NCI-H69 (cell line): ENCODE data around the gene CTRL.
"Not testable (repeated sequence)": the region's sequence is repeated elsewhere in the genome, so short reads cannot be mapped to it uniquely, and the experiment has no call there.

ENCODE experiments used
- DNase-seq: peaks from one replicate; lab custom pipeline; 2025; lab: John Stamatoyannopoulos, UW

The CTRL gene

DNA sequence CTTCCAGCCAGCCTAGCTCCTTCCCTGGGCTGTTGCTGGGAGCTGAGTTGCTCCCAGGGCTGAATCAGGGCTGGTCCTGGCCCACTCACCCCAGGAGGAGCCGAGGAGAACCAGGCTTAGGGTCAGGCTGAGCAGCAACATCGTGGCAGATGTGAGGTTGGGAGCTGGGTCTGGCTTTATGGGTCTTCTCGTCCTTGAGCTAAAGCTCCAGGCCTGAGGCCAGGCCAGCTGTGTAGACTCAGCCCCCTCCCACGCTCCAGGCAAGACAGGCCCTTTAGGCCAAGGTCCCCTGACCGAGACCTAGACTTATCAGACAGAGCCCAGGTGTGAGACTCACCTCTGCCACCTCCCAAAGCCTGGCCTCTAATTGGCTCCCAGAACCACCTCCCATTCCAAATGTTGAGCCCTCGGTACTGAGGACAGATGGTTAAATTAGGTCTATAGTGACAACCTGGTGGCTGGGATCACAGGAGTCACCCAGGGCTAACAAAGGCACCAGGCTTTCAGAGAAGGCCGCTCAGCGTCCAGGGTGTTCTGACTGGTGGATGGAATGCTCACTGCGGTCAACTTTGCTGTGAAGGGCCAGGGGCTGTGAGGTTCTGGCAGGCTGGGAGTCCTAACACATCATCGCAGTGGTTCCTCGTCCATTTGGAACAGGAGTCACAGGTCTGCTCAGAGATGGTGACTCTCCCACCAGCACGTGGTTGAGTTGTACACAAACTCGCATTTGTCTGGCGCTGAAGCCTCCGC, at the start of gene CTRL:
Gene CTRL, minus strand, starts transcription at position 151 of the 750 bp plus-strand sequence. Its CDS starts 10 bp downstream, at position 141.
- no peak for DNase-seq

DNA sequence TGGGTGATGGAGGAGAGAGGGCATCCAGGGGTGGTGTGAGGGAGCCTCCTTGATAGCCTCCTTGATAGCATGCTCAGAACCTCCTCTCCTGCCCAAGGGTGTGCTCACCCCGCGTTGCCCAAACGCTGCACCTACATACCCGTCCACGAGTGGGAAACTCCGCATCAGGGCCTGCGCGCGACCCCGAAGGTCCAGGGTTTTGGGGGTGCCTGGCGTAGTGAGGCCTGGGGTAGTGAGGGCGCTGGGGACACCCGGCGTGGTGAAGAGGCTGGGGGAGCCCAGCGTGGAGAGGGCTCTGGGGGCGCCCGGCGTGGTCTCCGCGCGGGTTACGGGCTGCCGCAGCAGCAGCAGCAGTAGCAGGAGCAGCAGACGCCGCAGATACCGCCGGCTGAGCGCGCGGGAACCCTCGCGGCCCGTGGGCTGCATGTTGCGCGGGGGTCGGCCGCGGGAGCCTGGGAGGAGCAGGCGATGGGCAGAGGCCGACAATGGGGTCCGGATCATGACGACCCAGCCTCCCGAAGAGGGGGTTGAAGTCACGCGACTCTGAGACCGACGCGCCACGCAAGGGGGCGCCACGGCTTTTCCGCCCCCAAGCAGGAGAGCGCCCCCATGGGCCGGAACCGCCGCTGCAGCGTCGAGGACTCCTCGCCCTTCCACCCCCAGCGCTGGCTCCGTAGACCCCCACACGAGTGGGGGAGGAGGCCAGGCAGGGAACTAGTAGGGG, 48.5 kb upstream of the CTRL start, which contains the start of gene DPEP3:
Gene DPEP3, minus strand, starts transcription at position 545 of the 724 bp plus-strand sequence. Its CDS starts 119 bp downstream, at position 426.
- DNase-seq = no peak

DNA sequence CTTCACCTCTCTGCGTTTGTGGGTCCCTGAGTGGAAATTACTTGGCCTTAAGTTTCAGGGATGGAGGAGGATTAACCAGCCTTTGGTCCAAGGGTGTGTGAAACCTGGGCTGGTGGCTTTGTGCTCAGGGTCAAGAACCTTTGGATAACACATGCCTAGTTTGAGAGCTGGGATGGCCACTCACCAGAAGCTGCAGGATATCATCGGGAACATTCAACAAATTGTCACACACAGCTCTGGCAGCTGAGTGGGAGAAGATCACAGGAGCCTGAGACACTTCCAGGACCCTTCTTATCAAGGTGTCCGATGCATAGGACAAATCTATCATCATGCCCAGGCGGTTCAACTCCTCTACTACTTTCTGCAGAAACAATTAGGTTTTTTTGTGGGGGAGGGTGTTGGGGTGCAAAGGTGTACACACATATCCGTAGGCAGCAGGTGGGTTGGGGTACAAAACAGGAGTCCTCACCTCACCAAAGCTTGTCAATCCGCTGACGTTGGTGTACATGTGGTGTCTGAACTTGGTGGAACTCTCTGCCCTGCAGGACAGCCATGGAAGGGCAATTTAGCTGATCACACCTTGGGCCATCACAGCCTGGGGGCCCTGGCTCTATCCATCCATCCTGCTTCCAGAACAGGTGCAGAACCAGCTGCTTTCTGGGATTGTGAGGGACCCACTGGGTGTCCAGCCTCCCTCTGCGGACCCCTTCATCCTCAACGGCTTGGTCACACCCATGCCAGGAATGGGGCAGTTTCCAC, 46.0 kb upstream of the CTRL start:
- DNase-seq = no peak

DNA sequence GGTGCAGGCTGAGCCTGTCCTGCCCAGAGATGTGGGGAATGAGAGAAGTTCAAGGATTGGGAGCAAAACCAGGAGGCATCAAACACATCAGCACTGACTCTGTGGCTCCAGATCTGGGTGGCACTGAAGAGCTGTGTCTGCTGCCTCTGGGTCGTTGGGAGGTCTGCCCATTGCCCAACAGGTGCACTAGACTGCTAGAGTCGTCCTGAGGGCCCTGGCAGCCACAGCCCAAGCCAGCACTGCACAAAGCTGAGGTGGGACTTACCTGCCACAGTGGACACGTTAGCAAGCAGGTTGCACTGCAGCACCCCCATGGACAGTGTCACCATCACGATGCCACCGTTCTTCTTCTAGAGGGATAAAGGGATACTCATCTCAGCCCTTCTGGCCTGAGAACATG, 45.3 kb upstream of the CTRL start:
- no peak for DNase-seq

DNA sequence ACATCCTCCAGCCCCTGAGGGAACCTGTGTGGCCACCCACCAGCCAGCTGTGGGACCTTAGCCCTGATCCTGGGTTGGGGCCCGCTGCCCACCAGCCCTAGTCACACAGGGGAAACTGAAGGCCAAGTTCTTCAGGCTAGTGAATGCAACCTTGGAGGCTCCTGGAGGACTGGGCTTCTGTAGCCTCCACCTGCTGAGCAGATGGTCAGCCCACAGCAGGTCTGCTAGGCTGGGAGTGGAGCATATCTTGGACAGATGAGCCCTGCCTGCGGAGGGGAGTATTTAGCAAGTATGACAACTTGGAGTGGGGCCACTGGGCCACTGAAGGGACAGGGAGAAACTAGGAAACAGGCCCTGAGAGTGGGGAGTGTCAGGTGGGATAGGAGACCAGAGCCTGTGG, 44.5 kb upstream of the CTRL start:
- no peak for DNase-seq

DNA sequence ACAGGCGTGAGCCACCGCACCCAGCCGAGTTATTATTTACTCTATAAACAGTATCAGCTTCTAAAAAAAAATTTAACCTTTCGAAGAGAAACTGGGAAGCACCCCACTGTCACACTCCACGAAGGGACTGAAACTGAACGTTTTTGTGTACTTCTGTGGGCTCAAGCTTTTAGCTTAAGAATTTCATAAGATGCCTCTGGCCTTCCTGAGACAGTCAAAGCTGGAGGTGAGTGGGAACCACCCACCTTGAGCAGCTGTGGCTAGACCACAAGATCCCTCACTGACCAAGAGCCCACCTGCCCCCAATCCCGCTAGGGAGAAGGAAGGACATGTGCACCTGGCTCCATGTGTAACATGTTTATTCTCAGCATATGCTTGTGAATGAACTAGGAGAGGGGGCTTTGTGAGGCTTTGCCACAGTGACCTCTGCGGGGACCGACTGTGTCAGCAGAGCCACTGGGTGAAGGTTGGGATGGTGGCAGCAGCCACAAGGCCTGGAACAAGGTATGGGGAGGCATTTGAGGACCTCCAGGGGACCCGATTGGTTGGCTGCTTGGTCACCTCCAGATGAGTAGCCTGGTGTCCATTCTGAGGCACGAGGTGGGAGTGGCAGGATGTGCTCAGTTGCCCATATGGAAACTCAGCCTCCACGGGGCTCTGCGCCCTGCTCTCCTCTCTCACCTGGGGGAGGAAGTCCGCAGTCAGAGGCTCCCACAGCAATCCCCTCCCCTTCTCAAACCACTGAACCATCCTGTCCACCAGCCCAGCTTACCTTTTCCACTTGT, 43.9 kb upstream of the CTRL start:
- DNase-seq = no peak

DNA sequence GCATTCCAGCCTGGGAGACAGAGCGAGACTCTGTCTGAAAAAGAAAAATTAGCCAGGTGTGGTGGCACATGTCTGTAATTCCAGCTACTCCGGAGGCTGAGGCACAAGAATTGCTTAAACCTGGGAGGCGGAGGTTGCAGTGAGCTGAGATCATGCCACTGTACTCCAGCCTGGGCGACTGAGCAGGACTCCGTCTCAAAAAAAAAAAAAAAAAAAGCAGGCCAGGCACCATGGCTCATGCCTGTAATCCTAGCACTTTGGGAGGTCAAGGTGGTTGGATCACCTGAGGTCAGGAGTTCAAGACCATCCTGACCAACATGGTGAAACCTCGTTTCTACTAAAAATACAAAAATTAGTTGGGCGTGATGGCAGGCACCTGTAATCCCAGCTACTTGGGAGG, 40.6 kb upstream of the CTRL start:
- DNase-seq = not testable (repeated sequence)

DNA sequence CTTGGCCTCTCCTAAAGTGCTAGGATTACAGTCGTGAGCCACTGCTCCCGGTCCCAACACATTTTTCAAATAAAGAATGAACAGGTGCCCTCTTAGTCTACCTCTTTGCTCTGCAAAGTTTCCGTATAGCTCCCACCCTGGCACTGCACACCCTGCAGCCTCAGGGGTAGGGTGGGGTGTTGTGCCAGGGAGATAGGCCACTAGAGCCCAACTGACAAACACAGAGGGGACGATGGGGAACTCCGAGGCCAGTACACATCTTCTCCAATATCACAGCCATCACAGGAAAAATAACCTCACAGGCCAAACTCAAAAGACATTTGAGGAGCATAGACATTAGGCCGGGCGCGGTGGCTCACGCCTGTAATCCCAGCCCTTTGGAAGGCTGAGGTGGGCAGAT, 39.4 kb upstream of the CTRL start:
- DNase-seq = no peak

DNA sequence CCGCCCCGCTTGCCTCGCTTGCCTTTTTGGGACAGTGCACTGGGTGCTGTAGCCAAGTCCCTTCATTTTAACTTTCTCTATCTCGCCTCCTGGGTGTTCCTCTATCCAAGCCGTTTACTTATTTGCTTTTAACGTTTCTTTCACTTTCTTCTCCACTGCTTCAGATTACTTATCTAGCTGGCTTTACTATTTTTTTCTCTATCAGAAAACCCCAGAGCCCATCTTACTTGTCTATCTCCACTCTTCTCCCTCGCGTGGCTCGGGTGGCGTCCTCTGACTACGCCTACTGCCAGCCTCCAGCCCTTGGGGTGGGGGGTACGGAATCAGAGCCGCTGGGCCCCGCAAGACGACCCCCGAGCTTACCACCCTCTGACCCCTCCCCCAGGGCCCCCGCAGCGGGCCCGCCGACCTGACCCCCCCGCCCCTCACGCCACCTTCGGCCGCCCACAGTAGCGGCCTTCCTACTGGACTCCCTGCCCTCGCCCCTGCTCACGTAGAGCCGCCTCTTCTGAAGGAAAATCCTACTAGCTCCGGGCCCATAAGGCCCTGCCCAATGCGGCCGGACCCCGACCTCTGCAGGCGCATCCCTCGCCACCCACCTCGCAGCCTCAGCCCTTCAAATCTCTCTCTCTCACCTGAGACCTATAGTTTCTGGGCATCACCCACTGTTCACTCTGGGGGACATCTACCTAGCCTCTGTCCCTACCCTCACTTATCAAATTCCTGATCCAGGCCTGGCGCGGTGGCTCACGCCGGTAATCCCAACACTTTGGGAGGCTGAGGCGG, 37.8 kb upstream of the CTRL start:
- DNase-seq = no peak

DNA sequence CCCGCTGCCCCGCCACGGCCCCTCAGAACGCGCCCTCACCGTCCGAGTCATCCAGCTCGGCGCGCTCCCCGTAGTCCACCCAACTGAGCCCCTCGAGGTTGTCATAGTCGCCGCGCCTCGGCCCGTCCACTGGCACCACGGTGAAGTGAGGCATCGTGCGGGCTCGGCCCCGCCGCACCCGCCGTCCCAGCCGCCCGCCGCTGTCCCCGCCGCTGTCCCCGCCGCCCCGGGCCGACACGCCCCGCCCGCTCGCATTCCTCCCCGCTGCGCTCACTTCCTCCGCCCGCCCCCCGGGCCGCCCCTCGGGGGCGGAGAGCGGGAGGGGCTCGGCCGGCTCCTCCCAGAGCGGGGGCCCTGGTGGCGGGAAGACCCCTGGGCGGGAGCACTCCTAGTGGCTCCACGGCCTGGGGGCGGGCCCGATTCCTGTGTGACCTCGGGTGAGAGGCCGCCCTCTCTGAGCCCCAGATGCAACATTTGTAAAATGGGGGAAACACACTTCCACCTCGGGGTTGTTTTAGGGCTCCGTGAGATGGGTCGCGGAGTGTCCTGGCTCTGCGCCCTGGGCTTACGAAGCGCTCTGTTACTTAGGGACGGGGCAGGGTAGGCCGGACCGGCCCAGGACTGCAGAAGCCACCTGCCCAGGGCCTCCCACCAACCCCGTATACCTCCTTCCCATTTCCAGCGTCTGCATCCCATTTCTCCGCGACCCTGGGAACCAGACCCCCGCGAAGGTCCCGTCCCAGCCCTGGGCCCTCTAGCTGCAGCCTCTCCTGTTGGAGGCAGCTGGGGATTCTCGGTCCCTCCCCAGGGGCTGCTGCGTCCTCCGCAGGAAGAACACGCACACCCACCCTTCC, 37.0 kb upstream of the CTRL start, which contains the start of gene SLC12A4:
Gene SLC12A4, minus strand, starts transcription at position 238 of the 854 bp plus-strand sequence. Its CDS starts 84 bp downstream, at position 154.
- peak; percentile 78 for DNase-seq

DNA sequence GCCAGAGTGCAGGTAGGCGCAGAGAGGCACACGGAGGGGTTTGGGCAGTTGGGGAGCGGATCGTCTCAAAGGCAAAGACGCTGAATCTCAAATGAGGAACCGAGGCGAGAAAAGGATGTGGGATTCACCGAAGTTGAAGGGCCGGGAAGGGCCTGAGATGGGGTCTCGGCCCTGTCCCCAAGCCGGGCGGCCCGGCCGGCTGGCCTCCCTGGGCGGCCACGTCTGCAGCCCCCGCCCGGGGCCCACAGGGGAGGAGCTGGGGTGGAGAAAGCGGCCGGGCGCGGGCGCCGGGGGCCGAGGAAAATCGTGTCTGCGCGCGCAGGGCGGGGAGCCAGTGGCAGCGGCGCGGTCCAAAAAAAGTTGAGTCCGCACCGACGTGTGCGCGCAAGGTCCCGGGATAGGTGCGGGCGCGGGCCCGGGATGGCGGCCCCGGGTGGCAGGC, 36.3 kb upstream of the CTRL start:
- peak; percentile 46 for DNase-seq

DNA sequence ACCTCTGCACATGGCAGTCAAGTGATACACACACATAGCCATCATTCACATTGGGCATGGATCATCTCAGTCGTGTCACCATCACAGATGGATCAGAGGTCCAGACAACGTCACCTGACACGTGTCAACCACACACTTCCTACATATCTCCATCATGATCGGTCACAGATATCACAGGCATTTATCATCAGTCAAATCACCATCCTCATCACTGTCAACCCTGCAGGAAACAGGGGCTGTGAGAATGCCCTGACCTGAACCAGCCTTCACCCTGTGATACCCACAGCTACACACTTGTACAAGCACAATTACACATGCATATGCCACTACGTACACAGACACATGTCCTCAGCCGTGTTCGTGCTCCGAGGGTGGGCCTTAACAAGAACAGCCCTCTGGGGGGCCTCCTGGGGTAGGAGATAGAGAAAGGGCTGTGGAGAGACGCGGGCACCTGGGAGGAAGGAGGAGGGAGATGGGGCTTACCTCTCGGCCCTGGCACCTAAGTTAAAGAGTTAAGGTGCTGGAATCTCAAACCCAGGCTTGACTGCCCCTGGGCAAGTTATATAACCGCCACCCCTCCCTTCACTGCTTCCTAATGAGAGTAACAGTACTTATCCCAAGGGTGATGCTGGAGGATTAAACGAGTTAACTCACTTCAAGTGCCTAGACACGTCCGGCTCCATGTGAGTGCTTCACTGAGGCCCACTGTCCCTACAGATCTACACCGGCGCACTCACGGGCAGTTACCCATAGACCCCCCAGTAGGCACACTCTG, 35.7 kb upstream of the CTRL start:
- peak; percentile 54 for DNase-seq

DNA sequence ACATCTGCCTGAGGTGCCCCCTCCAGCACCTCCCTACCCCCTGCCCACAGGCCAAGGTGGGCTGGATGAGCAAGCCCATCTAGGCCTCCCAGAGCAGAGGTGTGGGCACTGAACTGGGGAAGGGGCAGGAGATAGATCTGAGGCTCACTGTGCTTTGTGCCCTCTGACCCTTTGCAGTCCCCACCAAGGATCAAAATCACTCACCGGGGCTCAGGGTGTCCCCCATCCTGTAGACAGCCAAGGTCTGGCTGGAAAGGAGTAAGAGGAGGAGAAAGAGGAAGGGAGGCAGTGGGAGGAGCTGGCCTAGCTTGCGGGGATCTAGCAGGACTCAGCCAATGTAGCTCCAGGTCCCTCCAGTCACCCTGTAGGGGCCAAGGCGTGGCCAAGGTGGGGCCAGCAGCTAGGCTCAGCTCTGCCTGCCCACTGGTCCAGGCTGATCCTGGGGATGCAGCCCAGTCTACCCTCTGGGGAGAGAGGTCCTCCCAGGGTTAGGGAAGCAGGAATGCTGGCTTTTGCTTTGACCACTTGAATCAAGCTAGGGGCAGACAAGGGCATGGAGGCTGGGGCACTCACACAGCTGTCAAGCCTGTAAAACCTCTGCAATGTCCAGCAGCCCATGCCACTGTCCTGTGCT, 35.0 kb upstream of the CTRL start:
- DNase-seq = peak; percentile 50

DNA sequence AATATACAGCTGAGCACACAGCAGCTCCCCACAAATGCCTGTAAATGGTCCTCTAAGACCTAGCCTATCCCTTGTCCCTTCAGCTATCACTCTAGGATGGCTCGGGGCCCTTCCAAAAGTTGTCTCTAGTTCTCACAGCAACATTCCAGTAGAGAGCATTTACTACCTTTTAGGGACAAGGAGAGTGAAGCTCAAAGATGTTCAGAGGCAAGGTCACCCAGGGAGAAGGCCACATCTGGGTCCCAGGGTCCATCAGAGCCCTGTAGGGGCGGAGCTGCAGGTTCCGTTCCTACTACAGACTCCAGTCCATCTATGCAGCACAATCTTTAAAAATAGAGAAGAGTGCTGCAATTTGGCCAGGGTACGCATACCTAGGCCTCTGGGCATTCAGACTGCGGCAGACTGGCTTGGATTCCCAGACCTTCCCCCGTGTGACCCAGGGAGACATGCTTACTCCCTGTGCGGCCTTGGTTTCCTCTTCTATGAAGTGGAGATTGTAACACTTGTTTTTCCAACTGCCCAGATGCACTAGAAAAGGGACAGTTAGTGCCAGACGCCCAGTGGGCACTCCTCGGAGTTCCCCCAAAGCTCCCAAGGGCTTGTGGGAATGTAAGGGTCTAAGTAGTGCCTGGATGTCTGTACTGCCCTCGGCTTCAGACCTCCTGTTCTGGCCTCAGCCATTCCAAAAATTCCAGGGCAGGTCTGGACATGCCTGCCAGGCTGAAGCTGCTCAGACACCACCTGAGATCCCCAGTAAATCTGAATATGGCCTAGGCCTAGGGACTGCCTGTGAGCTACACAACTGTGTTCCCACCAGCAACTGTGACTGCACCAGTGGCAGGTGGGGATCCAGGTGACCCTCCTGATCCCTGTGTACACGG, 34.2 kb upstream of the CTRL start:
- peak; percentile 64 for DNase-seq

DNA sequence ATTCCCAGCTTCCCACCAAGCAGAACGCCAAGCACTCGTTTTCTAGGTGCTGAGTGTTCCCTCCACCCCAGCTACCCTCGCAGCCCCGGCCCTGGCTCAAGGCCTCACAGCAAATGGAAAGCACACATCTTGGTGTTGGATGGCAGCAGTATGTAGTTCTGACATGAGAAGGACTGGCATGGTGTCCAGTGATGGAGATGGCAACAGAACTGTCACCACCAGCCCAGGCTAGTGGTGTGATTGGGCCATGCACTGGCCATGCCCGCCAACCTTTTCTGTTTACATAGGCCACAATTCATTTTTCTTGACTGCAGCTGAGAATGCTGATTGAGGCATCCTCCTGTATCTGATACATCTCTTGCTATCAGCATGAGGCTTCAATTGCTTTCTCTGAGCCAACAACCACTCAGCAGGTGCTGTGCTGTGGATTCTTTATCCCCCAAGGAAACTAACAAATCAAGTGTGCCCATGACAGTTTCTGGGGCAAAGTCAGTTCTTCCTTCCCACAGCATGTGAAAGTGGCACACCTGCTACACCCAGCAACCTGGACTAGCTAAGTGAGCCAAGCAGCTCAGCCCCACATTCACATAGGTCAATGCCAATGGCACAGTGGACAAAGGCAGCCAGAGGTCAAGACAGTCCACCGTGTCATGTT, 32.9 kb upstream of the CTRL start:
- DNase-seq = peak; percentile 77

DNA sequence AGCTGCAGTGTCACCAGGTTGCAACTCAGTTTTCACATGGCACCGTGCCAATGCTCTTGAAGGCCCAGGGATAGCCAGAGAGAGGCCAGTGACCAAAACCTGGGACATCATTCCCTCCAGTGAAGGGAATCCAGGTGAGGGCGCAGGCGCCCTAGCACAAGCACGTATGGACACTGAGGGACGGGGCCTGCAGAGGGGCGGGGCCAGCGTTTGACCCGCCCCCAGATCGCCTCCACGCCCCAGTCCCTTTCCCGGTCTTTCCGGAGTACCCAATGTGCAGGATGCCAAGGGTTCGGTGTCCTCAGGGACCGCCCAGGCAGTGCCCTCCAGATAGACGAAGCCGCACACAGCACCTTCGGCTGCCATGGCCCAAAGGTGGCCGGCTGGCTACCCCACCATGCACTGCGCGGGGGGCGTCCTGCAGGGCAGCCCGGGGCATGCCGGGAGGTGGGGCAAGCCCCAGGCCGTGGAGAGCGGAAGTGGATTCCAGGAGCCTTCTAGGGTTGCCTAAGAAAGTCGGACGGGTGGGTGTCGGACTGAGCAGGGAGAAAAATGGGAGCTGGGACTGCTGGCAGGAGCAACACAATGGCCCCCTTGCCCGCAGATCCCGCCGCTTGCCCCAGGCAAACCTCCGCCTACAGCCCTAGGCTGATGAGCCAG, 32.1 kb upstream of the CTRL start:
- DNase-seq = peak; percentile 32

DNA sequence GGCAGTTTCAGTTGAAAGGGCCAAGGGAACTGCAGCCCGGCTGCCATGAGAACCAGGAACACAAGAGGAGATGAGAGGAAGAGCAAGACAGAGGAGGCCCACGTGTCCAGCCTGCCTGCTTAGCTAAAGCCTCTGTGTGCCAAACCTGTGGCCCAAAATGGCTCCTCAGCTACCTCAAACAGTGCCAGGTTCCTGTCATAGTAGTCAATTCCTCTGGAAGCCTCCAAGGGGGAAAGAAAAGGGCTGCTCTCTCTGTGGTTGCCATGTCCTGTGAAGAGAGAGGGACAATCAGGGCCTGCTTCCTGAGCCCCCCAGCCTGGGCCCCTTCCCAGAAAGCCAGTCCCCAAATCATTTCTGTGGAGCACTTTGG, 31.6 kb upstream of the CTRL start:
- no peak for DNase-seq
